Suppressor macrophage (primary cell): ENCODE data around the gene ROPN1L.
"Not testable (repeated sequence)": the region's sequence is repeated elsewhere in the genome, so short reads cannot be mapped to it uniquely, and the experiment has no call there.

ENCODE experiments used
- DNase-seq, 4 experiments: peaks; one replicate each; pipeline ENCODE4 v3.0.0-alpha.2; 2020 to 2022

Gene ROPN1L

DNA sequence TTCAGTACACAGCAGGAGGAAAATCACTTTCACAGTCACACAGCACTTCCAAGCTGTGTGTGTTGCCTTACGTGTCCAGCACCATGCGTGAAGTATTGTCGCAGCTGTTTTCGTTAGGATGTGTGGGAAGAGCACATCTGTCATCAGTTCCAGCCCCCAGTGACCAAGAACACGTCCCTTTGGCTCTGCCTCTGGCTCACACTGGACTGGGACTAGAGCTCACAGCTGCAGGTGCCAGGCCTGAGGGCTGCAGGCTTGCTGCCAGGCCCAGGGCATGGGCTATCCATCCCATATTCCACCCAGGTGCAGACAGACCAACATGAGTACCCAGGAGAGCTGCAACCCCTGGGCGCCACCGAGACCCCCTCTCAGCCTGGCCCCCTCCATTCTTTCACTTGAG, 61.6 kb downstream of the ROPN1L start:
- no peak for DNase-seq

GRCh38 chr5:10503997-10504793, 62.5 kb downstream of the ROPN1L start:
- no peak for DNase-seq

- DNase-seq: peak; percentile 32 to 62 (median 50)
These were observed 63.9 kb downstream of the ROPN1L start for GRCh38 chr5:10505517-10506095.

DNA sequence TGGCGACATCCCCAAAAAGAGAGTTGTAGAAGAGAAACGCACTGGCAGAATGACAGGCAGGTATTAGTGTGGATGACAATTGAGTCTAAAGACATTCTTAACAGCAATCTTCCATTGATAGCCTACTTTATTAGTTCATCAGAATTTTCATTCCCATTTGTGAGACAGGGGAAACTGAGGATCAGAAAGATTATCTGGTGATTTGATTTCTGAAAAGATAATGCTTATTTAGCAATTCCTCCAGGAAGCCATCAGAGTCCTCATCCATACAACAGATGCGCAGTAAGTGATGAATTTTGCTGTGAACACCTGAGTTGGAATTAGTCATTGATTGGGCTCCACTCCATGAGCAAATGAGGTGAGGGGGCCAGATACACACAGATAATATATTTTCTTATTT, 64.9 kb downstream of the ROPN1L start:
- no peak for DNase-seq

- no peak for DNase-seq
These were observed 66.0 kb downstream of the ROPN1L start for GRCh38 chr5:10507575-10508096.

- no peak for DNase-seq
These were observed 67.9 kb downstream of the ROPN1L start for GRCh38 chr5:10509575-10509974.

DNA sequence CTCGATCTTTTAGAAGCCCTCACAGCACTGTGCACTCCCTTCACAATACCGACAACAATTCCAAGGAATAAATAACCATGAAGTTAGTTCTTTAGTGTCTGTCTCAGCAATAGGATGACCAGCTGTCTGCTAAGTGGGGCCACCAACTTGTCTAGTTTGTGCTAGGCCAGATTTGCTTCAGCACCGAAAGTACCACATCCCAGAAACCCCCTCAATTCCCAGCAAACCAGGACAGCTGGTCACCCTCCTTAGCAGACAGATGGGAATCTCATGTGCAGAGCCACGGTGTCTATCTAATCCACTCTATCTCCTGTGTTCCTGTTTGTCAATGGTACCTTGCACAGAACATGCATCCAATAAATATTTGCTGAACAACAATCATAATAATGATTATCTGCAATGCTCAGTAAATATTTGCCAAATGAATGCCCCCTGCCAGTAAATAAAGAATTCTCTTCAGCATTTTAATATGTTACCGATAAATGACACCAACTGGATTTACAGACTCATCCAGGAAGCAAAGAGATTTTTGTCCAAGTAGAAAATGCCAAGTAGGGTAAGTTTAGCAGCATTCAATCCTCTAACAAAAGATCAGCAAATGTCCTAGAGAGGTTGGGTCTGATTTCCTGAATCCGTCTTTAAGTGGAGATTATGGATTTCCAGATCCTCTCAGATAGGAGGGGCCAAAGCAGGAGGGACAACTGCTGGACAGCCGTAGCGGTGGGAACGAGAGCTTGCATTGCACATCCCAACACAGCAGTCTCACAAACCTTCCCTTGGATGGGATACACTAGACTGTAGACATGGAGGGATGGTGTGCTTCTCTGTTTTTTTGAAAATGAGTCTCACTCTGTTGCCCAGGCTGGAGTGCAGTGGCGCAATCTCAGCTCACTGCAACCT, 70.3 kb downstream of the ROPN1L start:
- DNase-seq: no peak

DNA sequence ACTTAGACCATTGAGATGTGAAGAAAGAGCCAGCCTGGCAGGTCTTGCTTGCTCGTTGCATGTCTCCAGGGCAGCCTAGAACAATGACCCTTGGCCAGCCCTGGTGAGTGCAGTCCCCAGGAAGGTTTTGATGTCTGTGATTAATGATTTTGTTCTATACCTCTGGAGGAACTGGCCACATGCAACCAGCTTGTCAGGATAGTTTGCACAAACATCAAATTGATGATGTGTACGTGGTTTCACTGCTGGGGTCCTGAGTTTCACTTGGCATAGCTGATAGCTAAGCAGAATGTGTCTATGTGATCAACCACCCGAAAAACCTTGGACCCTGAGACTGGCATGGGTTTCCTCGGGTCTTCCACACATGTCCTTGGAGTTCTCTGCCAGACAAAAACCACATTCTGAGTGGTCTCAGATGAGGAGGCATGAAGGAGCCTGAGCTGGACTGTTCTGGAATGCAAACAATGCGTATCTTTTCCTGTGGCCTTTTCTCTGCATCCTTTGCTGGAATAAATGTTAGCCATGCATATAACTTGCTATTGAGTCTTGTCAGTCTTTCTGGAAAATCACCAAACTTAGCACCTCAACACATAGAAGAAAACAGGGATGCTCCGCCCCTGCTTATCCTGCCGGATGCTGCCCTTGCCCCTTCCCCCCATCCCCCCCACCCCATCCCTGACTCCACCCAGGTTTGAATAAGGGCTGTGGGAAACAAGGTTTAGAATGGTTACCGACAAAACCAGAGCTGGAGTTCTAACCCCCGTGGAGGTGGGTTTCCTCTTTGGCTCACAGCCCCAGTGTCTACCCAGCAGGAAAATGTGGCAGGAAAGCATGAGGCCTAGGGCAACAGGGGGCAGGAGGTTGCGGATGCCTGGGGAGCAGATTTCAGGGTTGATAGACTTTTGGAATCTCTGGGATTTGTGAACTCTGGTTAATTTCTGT, 72.1 kb downstream of the ROPN1L start:
- no peak for DNase-seq

DNA sequence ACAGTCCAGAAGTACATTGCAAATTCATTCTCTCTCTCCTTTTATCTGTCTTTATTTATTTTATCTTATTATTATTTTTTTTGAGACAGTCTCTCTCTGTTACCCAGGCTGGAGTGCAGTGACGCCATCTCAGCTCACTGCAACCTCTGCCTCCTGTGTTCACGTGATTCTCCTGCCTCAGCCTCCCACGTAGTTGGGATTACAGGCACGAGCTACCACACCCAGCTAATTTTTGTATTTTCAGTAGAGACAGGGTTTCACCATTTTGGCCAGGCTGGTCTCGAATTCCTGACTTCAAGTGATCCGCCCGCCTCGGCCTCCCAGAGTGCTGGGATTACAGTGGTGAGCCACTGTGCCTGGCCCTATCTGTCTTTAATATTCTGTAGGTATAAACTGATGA, 72.9 kb downstream of the ROPN1L start:
- not testable (repeated sequence) for DNase-seq
